Epidermal melanocyte (primary cell): Measurements from ENCODE around the gene ZNF462.

Source experiments
- DNase-seq: peaks from one replicate; pipeline ENCODE4 v3.0.0; 2011; ENCODE audit warnings: low spot score; ENCODE audit not compliant: insufficient read length

The ZNF462 gene

DNA sequence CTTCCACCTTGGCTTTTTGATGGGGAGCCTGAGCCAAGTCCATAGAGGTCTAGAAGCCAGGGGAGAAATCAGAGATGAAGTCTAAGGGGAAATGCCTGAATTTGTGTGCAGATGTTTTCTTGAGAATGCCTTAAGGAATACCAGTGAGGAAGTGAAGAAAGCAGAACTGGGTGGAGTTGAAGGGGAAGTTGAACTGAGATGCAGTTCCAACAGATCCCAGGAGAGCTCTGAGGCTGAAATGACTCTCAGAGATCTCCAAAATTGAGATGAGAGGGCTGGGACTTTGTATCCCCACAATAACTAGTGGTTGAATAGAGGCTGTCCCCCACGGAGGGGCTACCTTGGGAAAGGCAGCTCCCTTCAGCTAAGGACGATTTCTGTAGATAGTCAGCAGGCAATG is 197.1 kb downstream of the ZNF462 start:
- no peak for DNase-seq
